Measurements from ENCODE around the gene ABCA1.

- TF ChIP-seq CTCF (IDR thresholded peaks at IDR 0.05) (no peak), POLR2A (IDR thresholded peaks at IDR 0.05) (no peak)
These were observed 30.8 kb upstream of the ABCA1 start for GRCh38 chr9:104958751-104959150.
